ENCODE results near the gene TMC4.

TMC4 gene

DNA sequence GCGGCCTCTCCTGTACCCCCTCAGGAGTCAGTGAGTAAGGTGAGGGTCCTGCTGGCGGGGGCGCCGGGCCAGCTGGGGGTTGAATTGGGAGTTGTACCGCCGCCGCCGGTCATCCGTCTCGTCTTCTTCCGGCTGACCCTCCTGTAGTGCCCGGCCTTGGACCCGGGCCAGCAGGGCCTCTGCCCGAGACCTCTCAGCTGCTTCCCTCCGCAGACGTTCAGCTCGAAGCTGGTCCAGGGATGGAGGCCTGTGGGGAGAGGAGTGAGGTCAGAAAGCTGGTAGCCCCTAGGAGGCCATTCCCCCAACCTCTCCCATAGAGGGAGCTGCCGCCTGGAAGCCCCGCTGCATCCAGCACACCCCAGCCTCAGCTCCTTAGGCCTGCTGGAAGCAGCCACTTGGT is 17.3 kb downstream of the TMC4 start:
- Histone ChIP-seq H3K9me3 (ENCODE audit: low read depth, low read length) (no peaks in the 10 kb centered on the region), H3K9ac (ENCODE audit: insufficient read length) (no peak overlapping the region), H3K4me3 (no peak overlapping the region), H3K36me3 (ENCODE audit: insufficient read depth, low read length) (peaks cover 64% of the 10 kb centered on the region), H3K27ac (no peak overlapping the region)
- no peak for DNase-seq (ENCODE audit: low read depth, low spot score)
- TF ChIP-seq FOXP2 (optimal IDR thresholded peaks at IDR 0.05; ENCODE audit: control extremely low read depth, extremely low read length, insufficient read depth) (no peak), EZH2 (IDR thresholded peaks at IDR 0.05) (no peak), POLR2AphosphoS5 (IDR thresholded peaks at IDR 0.05; ENCODE audit: borderline replicate concordance, low read depth, low read length) (no peak)

DNA sequence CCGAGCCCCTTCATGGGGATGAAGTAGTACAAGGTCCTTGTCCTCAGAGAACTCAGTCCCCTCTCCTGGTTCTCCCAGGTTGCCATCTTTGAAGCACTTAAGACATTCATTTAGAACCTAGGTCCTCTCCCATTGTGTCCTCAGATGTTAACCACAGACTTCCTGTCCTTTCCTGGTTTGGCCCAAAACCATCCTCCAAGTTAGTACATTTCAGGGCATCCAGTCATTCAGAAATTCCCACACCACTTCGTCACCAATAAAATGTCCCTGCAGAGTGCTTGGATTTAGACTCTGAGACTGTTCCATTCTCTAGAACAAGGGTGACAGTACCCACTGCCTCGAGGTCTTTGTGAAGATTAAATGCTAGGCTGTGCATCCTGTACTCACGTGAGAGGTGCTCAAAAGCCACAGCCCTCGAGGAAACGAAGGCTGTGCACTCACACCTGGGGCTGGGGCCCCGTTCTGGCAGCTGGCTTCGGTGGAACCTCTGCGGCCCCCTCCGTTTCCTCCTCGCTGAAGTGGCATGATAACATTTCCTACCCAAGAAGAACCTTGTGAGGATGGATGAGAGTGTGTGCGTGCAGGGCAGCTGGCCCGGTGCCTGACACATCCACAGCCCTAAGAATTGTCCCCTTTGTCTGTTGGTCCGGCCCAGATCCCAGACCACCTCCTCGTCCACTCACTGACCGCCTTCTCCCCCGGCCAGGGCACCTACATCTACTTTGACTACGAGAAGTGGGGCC is 18.2 kb downstream of the TMC4 start:
- Histone ChIP-seq H3K9ac (ENCODE audit: insufficient read length) (no peak overlapping the region), H3K27ac (no peak overlapping the region), H3K36me3 (ENCODE audit: insufficient read depth, low read length) (peaks cover 71% of the 10 kb centered on the region), H3K9me3 (ENCODE audit: low read depth, low read length) (no peaks in the 10 kb centered on the region), H3K4me3 (no peak overlapping the region)
- DNase-seq (ENCODE audit: low read depth, low spot score): no peak
- TF ChIP-seq EZH2 (IDR thresholded peaks at IDR 0.05) (no peak), POLR2AphosphoS5 (IDR thresholded peaks at IDR 0.05; ENCODE audit: borderline replicate concordance, low read depth, low read length) (no peak), FOXP2 (optimal IDR thresholded peaks at IDR 0.05; ENCODE audit: control extremely low read depth, extremely low read length, insufficient read depth) (no peak)

DNA sequence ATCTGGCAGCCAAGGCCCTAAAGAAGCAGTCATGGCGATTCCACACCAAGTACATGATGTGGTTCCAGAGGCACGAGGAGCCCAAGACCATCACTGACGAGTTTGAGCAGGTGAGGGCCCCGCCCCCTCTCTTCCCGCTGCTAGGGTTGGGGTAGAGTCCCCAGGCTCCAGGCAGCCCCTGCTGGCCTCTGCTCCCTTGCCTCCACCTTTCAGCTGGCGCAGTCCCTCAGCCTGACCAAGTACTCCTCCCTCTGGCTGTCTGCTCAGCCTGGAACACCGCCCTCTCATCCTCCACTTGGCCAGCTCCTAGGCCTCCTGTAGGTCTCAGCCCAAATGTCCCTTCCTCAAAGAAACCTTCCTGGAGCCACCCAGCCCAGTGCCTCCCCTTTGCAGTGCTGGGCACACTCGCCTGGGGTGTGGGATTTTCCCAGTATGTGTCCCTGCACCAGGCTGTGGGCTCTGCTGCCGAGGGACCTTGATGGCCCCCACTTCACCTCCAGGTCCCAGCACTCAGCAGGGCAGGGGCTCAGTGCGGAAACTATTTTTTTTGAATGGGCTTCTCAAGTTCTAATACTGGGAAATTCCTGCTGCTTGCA is 19.1 kb downstream of the TMC4 start:
- H3K9ac ChIP-seq (ENCODE audit: insufficient read length): no peak overlapping the region
- TF ChIP-seq FOXP2 (optimal IDR thresholded peaks at IDR 0.05; ENCODE audit: control extremely low read depth, extremely low read length, insufficient read depth) (no peak), POLR2AphosphoS5 (IDR thresholded peaks at IDR 0.05; ENCODE audit: borderline replicate concordance, low read depth, low read length) (peak; percentile 11; the same call in 1 of the 2 replicates)
- no peak overlapping the region for H3K27ac ChIP-seq
- H3K36me3 ChIP-seq (ENCODE audit: insufficient read depth, low read length): peaks cover 78% of the 10 kb centered on the region
- no peaks in the 10 kb centered on the region for H3K9me3 ChIP-seq (ENCODE audit: low read depth, low read length)
- DNase-seq (ENCODE audit: low read depth, low spot score): no peak
- no peak overlapping the region for H3K4me3 ChIP-seq

DNA sequence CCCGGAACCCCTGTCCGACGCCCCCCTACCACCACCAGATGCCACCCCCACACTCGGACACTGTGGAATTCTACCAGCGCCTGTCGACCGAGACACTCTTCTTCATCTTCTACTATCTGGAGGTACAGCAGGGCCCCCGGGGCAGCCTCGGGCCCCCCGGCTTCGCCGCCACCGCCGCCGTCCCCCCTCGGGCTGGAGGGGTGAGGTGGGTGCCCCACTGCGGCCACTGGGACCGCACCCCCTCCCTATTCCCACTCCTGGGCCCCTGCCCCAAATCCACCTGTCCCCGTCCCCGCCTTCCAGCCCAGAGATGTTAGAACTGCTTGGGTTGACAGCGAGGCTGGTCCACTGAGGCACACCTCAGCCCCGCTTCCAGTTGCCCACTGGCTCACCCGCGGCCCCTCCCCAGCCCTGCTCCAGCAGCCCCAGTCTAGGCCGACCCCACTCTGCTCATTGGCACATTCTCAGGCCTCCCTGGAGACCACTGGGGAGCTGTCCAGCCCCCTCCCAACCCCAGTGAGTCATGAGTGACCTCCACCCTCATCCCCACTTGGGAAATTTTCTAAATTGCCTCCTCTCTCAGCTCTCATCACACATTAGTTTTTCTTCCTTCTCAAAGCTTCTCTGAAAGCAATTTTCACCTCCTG is 20.0 kb downstream of the TMC4 start:
- Histone ChIP-seq H3K36me3 (ENCODE audit: insufficient read depth, low read length) (peaks cover 79% of the 10 kb centered on the region), H3K4me3 (no peak overlapping the region), H3K9me3 (ENCODE audit: low read depth, low read length) (no peaks in the 10 kb centered on the region), H3K27ac (no peak overlapping the region), H3K9ac (ENCODE audit: insufficient read length) (no peak overlapping the region)
- TF ChIP-seq POLR2AphosphoS5 (IDR thresholded peaks at IDR 0.05; ENCODE audit: borderline replicate concordance, low read depth, low read length) (0 out of 2 replicates have a peak, but pooled peaks have one; percentile 7), EZH2 (IDR thresholded peaks at IDR 0.05) (no peak), FOXP2 (optimal IDR thresholded peaks at IDR 0.05; ENCODE audit: control extremely low read depth, extremely low read length, insufficient read depth) (no peak)
- no peak for DNase-seq (ENCODE audit: low read depth, low spot score)

DNA sequence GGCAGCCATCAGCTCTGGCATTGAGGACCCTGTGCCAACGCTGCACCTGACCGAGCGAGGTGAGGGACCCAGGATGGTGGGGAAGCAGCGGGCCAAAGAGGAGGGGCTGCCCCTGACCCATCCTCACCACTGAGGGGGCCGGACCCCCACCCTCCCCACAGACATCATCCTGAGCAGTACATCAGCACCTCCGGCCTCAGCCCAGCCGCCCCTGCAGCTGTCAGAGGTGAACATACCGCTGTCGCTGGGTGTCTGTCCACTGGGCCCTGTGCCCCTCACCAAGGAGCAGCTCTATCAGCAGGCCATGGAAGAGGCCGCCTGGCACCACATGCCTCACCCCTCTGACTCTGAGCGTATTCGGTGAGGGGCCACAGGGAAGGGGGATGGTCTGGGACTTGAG is 20.7 kb downstream of the TMC4 start:
- H3K9ac ChIP-seq (ENCODE audit: insufficient read length): no peak overlapping the region
- DNase-seq (ENCODE audit: low read depth, low spot score): no peak
- H3K36me3 ChIP-seq (ENCODE audit: insufficient read depth, low read length): peaks cover 83% of the 10 kb centered on the region

DNA sequence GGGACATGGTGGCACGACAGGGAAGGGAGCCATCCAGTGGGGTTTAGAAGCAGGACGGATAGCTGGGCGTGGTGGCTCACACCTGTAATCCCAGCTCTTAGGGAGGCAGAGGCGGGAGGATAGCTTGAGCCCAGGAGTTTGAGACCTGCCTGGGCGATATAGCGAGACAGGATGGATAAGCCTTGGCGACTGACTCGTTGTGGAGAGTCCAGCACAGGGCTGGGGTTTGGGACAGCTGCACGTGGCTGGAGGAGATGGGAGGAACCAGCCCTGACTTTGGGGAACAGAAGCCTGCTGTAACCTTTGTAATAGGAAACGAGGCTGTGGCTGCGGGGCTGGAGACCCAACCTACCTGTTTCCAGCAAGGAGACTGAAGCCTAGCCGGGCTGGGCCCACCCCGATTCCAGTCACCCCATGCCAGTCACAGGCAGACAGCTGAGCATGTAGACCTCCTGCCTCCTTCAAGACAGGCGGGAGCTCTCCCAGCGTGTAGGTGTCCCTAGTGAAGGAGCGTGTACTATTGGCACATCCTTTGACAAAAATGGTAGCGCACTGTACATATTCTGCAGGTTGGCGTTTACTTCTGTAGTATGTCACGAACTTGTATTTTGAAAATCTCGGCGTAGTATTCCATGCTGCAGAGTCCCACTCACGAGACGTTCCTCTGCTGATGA is 21.5 kb downstream of the TMC4 start:
- DNase-seq (ENCODE audit: low read depth, low spot score): no peak
- Histone ChIP-seq H3K4me3 (no peak overlapping the region), H3K9ac (ENCODE audit: insufficient read length) (no peak overlapping the region), H3K9me3 (ENCODE audit: low read depth, low read length) (no peaks in the 10 kb centered on the region), H3K27ac (no peak overlapping the region), H3K36me3 (ENCODE audit: insufficient read depth, low read length) (peaks cover 85% of the 10 kb centered on the region)
- TF ChIP-seq EZH2 (IDR thresholded peaks at IDR 0.05): no peak
- no peak for TF ChIP-seq FOXP2 (optimal IDR thresholded peaks at IDR 0.05; ENCODE audit: control extremely low read depth, extremely low read length, insufficient read depth)
- TF ChIP-seq POLR2AphosphoS5 (IDR thresholded peaks at IDR 0.05; ENCODE audit: borderline replicate concordance, low read depth, low read length): no peak

More for the DNA sequence above, 20.7 kb downstream of the TMC4 start:
- Histone ChIP-seq H3K4me3 (no peak overlapping the region), H3K27ac (no peak overlapping the region), H3K9me3 (ENCODE audit: low read depth, low read length) (no peaks in the 10 kb centered on the region)
- no peak for TF ChIP-seq POLR2AphosphoS5 (IDR thresholded peaks at IDR 0.05; ENCODE audit: borderline replicate concordance, low read depth, low read length)
- TF ChIP-seq FOXP2 (optimal IDR thresholded peaks at IDR 0.05; ENCODE audit: control extremely low read depth, extremely low read length, insufficient read depth): no peak
- no peak for TF ChIP-seq EZH2 (IDR thresholded peaks at IDR 0.05)

DNA sequence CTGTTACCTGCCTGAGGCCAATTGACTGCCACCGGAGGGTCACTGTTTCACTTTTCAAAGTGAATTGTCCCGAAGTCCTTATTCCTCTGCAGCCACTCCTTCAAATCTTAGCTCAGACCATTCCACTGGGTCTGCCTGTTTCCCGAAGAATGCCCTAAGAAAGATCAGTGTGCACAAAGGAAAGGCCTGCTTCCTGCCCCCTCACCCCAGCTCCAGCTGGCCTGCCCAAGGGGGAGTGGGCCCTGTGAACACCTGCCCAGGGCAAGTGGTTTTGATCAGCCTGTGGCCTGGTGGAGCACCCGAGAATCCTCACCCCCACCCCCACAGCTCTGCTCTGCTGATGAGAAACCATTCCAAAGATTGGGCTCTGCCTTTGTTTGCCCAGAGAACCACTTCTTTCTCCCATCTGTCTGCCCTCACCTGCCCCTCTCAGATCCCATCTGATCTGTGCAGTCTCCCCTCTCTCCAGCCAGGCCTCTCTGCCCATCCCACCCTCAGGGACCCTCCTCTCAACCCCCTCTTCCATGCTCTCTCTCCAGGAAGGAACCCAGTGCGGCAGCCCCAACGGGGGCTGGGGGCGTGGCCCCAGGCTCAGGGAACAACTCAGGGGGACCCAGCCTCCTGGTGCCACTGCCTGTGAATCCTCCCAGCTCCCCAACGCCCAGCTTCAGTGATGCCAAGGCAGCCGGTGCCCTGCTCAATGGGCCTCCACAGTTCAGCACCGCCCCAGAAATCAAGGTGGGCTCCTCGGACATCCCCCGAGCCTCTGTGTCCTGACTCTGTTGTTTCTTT is 23.7 kb downstream of the TMC4 start:
- TF ChIP-seq FOXP2 (optimal IDR thresholded peaks at IDR 0.05; ENCODE audit: control extremely low read depth, extremely low read length, insufficient read depth) (no peak), EZH2 (IDR thresholded peaks at IDR 0.05) (no peak), POLR2AphosphoS5 (IDR thresholded peaks at IDR 0.05; ENCODE audit: borderline replicate concordance, low read depth, low read length) (no peak)
- H3K36me3 ChIP-seq (ENCODE audit: insufficient read depth, low read length): peaks cover 85% of the 10 kb centered on the region
- DNase-seq (ENCODE audit: low read depth, low spot score): no peak

More for the DNA sequence above, 23.7 kb downstream of the TMC4 start:
- Histone ChIP-seq H3K9ac (ENCODE audit: insufficient read length) (no peak overlapping the region), H3K27ac (no peak overlapping the region), H3K4me3 (no peak overlapping the region), H3K9me3 (ENCODE audit: low read depth, low read length) (no peaks in the 10 kb centered on the region)

Data from SK-N-MC (cell line).